ENCODE data around the gene RAPGEF3.

RAPGEF3 gene

GRCh38 chr12:47707905-47708543 lies 50.7 kb downstream of the RAPGEF3 start:
- DNase-seq (ENCODE audit: extremely low spot score, insufficient read length, low read depth) (no peak), FAIRE-seq (peak; percentile 33)

GRCh38 chr12:47707355-47707754 lies 51.3 kb downstream of the RAPGEF3 start:
- no peak for FAIRE-seq

GRCh38 chr12:47705566-47706425 lies 52.9 kb downstream of the RAPGEF3 start, which contains the start of gene RPAP3:
TSS of gene RPAP3 (minus strand) at chr12:47706030. CDS start at chr12:47702840, 3,190 bp downstream.
- DNase-seq (ENCODE audit: extremely low spot score, insufficient read length, low read depth) (peak; percentile 85), FAIRE-seq (peak; percentile 92)

More at GRCh38 chr12:47707355-47707754, 51.3 kb downstream of the RAPGEF3 start:
- no peak for DNase-seq (ENCODE audit: extremely low spot score, insufficient read length, low read depth)

- peak; percentile 55 for FAIRE-seq
These were observed 53.5 kb downstream of the RAPGEF3 start for GRCh38 chr12:47705229-47705565.

GRCh38 chr12:47704719-47705118 lies 54.0 kb downstream of the RAPGEF3 start:
- FAIRE-seq (no peak), DNase-seq (ENCODE audit: extremely low spot score, insufficient read length, low read depth) (no peak)

More at GRCh38 chr12:47705229-47705565, 53.5 kb downstream of the RAPGEF3 start:
- no peak for DNase-seq (ENCODE audit: extremely low spot score, insufficient read length, low read depth)

- FAIRE-seq: no peak
These were observed 58.4 kb downstream of the RAPGEF3 start for GRCh38 chr12:47700263-47700662.

GRCh38 chr12:47698631-47699030 lies 60.0 kb downstream of the RAPGEF3 start:
- FAIRE-seq: no peak
- DNase-seq (ENCODE audit: extremely low spot score, insufficient read length, low read depth): no peak

More at GRCh38 chr12:47700263-47700662, 58.4 kb downstream of the RAPGEF3 start:
- DNase-seq (ENCODE audit: extremely low spot score, insufficient read length, low read depth): no peak

- FAIRE-seq (peak; percentile 44), DNase-seq (ENCODE audit: extremely low spot score, insufficient read length, low read depth) (no peak)
These were observed 60.6 kb downstream of the RAPGEF3 start for GRCh38 chr12:47698055-47698454.

GRCh38 chr12:47689215-47689614 lies 69.5 kb downstream of the RAPGEF3 start:
- no peak for DNase-seq (ENCODE audit: extremely low spot score, insufficient read length, low read depth)
- no peak for FAIRE-seq

- DNase-seq (ENCODE audit: extremely low spot score, insufficient read length, low read depth): no peak
- FAIRE-seq: no peak
These were observed 71.0 kb downstream of the RAPGEF3 start for GRCh38 chr12:47687636-47688035.

GRCh38 chr12:47686645-47687240 lies 71.9 kb downstream of the RAPGEF3 start:
- FAIRE-seq (peak; percentile 70), DNase-seq (ENCODE audit: extremely low spot score, insufficient read length, low read depth) (no peak)

Measured in GM18507 (cell line).